ENCODE measurements around the gene CDK5R1. TPM values are rescaled to one million over a fixed set of nuclear protein-coding genes. Genes with fewer than 3 reads are reported as not detected.

Gene CDK5R1
- total RNA-seq, 2 experiments from 2014 or later = 10.2 to 10.5 TPM

DNA sequence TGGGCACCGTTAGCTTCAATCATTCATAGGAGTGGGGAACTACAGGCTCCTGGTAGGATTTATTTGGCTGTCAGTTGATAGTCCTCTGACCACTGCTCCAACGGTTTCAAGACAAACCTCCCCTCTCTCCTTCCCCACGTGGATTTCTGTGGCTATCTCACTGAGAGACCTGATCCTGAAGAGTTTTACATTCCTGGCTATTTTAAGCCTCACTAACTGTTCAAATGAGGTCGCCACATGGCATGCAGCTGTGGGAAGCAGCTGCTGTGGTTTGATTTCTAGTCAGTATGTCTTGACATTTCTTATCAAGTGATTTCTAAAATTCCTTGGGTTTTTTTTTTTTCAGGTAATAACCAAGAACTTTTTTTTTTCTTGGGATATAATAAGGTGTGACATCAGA, 38.3 kb downstream of the CDK5R1 start:
- Mint-ChIP-seq H3K4me1 (ENCODE audit: low read depth) (peaks cover 57% of the 10 kb centered on the region), H3K4me3 (no peak overlapping the region), H3K27me3 (peaks cover 6% of the 10 kb centered on the region), H3K9me3 (no peaks in the 10 kb centered on the region), H3K36me3 (ENCODE audit: low read depth) (peaks cover 7% of the 10 kb centered on the region), H3K27ac (peak overlapping the region; percentile 39)
- no peak for TF ChIP-seq CTCF (IDR thresholded peaks at IDR 0.05)
- ATAC-seq = no peak
- CTCF ChIA-PET = interaction anchor here (0.9 to 4.2 kb wide), 3 partner anchors 39 to 63 kb away, joined by 3 to 42 read pairs (median 21); partner anchors contain the start of gene CDK5R1
- POLR2A ChIA-PET = interaction anchor here (0.6 to 6.9 kb wide), 2 partner anchors 31 to 37 kb away, joined by 3 to 43 read pairs; partner anchors contain the start of gene CDK5R1
- no peak for DNase-seq
- intact Hi-C loops (cut with micrococcal nuclease) = no loop called here

GRCh38 chr17:32527146-32527545, 40.4 kb downstream of the CDK5R1 start:
- POLR2A ChIA-PET = interaction anchor here (6.9 kb wide), 1 partner anchor 39 kb away, joined by 43 read pairs; the partner anchor contains the start of gene CDK5R1
- Mint-ChIP-seq H3K9me3 (no peaks in the 10 kb centered on the region), H3K27ac (no peak overlapping the region), H3K27me3 (peaks cover 6% of the 10 kb centered on the region), H3K4me3 (no peak overlapping the region), H3K36me3 (ENCODE audit: low read depth) (peaks cover 4% of the 10 kb centered on the region), H3K4me1 (ENCODE audit: low read depth) (peaks cover 42% of the 10 kb centered on the region)
- CTCF ChIA-PET = interaction anchor here (0.8 to 3.2 kb wide), 2 partner anchors 9 to 65 kb away, joined by 3 to 10 read pairs; no protein-coding TSS in a partner anchor
- DNase-seq (no peak), ATAC-seq (no peak)
- TF ChIP-seq CTCF (IDR thresholded peaks at IDR 0.05) = no peak
- intact Hi-C loops (cut with micrococcal nuclease) = no loop called here

DNA sequence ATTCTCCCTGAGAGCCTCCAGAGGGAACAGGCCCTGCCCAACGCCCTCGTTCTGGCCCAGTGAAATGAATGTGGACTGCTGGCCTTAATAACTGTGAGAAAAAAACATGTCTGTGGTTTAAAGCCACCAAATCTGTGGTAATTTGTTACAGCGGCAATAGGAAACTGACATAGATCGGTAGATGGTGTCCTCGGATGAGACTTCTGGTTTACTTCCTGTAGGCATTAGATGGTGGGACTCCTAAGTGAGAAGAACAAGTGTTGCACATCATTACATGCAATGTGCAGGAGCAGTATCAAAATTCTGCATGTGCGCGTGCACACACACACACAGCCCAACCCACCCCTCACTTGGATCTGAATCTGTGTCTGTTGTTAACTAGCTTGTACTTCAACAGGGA, 42.0 kb downstream of the CDK5R1 start:
- ATAC-seq = peak; percentile 15
- ChIA-PET POLR2A (no interaction called here), CTCF (interaction anchor here (1.4 to 3.2 kb wide), 2 partner anchors 67 to 226 kb away, joined by 3 to 10 read pairs; no protein-coding TSS in a partner anchor)
- H3K27ac Mint-ChIP-seq = peak overlapping the region; percentile 3
- H3K4me3 Mint-ChIP-seq = no peak overlapping the region
- no peak for DNase-seq
- H3K9me3 Mint-ChIP-seq = no peaks in the 10 kb centered on the region
- peaks cover 4% of the 10 kb centered on the region for H3K36me3 Mint-ChIP-seq (ENCODE audit: low read depth)
- intact Hi-C loops (cut with micrococcal nuclease) = no loop called here
- peaks cover 6% of the 10 kb centered on the region for H3K27me3 Mint-ChIP-seq
- H3K4me1 Mint-ChIP-seq (ENCODE audit: low read depth) = peaks cover 35% of the 10 kb centered on the region
- no peak for TF ChIP-seq CTCF (IDR thresholded peaks at IDR 0.05)

DNA sequence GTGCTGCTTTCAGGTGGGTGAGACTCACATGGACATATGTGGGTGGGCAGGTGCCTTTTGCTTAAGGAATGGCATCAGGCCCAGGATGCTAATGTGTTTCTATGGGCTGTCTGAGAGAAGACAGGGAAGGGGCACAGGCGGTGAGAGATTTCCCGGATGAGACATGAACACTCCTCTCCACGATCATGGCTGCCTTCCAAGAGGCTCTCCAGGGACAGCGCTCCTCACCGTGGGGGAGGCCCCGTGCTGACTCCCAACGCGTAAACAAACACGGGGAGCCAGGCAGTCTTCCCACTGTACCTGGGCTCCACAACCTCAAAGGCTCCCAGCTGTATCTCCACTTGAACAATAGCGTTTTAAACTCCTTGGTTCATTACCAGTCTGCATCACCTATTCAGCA, 42.8 kb downstream of the CDK5R1 start:
- peaks cover 4% of the 10 kb centered on the region for H3K36me3 Mint-ChIP-seq (ENCODE audit: low read depth)
- ChIA-PET POLR2A (interaction anchor here (0.6 kb wide), 1 partner anchor 19 kb away, joined by 3 read pairs; no protein-coding TSS in a partner anchor), CTCF (interaction anchor here (0.9 to 1.4 kb wide), 2 partner anchors 17 to 225 kb away, joined by 3 to 4 read pairs; no protein-coding TSS in a partner anchor)
- peaks cover 6% of the 10 kb centered on the region for H3K27me3 Mint-ChIP-seq
- no peak for TF ChIP-seq CTCF (IDR thresholded peaks at IDR 0.05)
- ATAC-seq (no peak), DNase-seq (no peak)
- no peak overlapping the region for H3K27ac Mint-ChIP-seq
- H3K4me1 Mint-ChIP-seq (ENCODE audit: low read depth) = peaks cover 30% of the 10 kb centered on the region
- intact Hi-C loops (cut with micrococcal nuclease) = no loop called here
- no peaks in the 10 kb centered on the region for H3K9me3 Mint-ChIP-seq
- no peak overlapping the region for H3K4me3 Mint-ChIP-seq

- peaks cover 21% of the 10 kb centered on the region for H3K4me1 Mint-ChIP-seq (ENCODE audit: low read depth)
- TF ChIP-seq CTCF (IDR thresholded peaks at IDR 0.05) = no peak
- no peak overlapping the region for H3K4me3 Mint-ChIP-seq
- POLR2A ChIA-PET = interaction anchor here (1.6 kb wide), 1 partner anchor 9 kb away, joined by 7 read pairs; no protein-coding TSS in a partner anchor
- DNase-seq (peak; percentile 24), ATAC-seq (no peak)
- H3K9me3 Mint-ChIP-seq = no peaks in the 10 kb centered on the region
- H3K36me3 Mint-ChIP-seq (ENCODE audit: low read depth) = no peaks in the 10 kb centered on the region
- intact Hi-C loops (cut with micrococcal nuclease) = no loop called here
- no peaks in the 10 kb centered on the region for H3K27me3 Mint-ChIP-seq
- no peak overlapping the region for H3K27ac Mint-ChIP-seq
- CTCF ChIA-PET = interaction anchor here (1.3 to 1.5 kb wide), 2 partner anchors 51 to 89 kb away, joined by 4 to 8 read pairs; partner anchors contain the start of gene PSMD11
Measured at GRCh38 chr17:32533296-32533695, 46.5 kb downstream of the CDK5R1 start.

Data from activated CD8-positive, alpha-beta T cell treated with anti-CD3 and anti-CD28 coated beads for 36 hours (primary cell).